Activated CD4-positive, CD25-positive, alpha-beta regulatory T cell treated with anti-CD3 and anti-CD28 coated beads, Interleukin-2, amount 50 U/mL, for 16 hours (primary cell): ENCODE measurements around the gene SLC26A11.
"Not testable (repeated sequence)": the region's sequence is repeated elsewhere in the genome, so short reads cannot be mapped to it uniquely, and the experiment has no call there.

ENCODE experiments used
- DNase-seq: peaks from one replicate; pipeline ENCODE4 v3.0.0-alpha.2; 2020; ENCODE audit warnings: low read depth, low spot score

SLC26A11 gene

GRCh38 chr17:80260791-80261158 is 40.5 kb downstream of the SLC26A11 start, which contains the start of gene RNF213:
RNF213 (plus strand) TSS chr17:80260852; CDS start chr17:80263682, 2,830 bp downstream.
- DNase-seq = peak; percentile 24

DNA sequence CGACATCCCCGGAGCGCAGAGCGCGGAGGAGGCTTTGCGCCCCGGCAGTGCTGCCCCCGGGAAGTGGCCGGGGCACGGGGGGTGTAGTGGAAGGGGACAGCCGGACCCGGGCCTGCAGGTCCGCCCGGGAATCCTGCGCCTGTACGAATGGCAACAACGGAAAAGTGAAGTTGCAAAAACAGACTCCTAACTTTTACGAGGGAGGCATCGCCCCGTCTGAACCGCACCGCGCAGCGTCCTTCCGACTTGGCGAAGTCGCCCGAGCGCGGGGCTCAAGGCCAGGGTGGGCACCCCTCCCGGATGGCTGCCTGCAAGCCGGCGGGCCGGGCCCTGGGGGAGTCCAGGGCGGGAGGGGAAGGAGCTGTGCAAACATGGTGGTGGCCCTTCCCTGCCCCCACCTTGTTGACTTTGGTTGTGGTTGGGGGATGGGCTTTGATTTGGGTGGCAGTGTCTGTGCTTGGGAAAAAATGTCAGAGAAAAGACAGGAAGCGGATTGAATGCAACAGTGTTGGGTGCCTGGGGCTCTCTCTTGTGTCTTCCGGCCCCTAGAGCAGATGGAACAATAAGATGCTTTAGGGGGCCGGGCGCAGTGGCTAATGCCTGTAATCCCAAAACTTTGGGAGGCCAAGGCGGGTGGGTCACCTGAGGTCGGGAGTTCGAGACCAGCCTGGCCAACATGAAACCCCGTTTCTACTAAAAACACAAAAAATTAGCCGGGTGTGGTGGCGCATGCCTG is 41.1 kb downstream of the SLC26A11 start:
- DNase-seq = peak; percentile 47

DNA sequence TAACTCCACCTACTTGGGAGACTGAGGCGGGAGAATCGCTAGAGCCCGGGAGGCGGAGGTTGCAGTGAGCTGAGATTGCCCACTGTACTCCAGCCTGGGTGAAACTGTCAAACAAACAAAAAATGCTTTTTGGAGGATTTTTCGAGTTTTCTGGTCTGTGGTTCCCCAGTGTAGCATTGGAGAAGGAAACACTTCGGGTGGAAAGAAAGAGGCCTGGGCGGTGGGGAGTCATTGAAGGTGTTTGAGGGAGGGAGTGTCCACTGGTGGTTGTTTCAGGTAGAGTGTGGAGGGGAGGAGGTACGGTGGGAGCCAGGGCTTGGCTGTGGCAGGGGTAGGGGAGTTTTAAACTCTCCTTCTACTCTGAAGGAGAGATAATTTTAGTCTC is 41.7 kb downstream of the SLC26A11 start:
- DNase-seq = no peak

- no peak for DNase-seq
Observed at GRCh38 chr17:80262291-80262690, 42.1 kb downstream of the SLC26A11 start.

DNA sequence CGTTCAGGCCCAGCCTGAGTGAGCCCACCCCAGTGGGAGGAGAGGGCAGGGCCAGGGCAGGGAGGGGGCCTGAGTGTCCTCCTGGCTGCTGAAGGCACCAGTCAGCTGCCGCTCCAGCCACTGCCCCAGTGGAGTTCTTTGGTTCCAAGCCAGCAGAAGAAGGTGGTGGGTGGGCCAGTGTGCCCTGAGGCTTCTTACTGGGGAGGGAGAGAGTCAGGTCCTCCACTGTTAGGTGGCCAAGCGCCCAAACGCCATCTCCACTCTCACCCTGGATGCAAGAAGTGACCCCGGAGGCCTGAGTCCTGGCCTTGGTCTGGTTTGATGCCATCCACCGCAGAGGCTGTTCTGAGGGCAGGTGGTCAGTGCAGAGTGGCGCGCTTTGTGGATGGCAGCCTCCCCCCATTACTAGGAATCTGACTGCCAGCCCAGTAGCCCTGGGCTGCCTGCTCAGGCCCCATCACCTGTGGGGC is 42.6 kb downstream of the SLC26A11 start:
- no peak for DNase-seq

- peak; percentile 77 for DNase-seq
Observed at GRCh38 chr17:80263253-80264204, 43.3 kb downstream of the SLC26A11 start.

DNA sequence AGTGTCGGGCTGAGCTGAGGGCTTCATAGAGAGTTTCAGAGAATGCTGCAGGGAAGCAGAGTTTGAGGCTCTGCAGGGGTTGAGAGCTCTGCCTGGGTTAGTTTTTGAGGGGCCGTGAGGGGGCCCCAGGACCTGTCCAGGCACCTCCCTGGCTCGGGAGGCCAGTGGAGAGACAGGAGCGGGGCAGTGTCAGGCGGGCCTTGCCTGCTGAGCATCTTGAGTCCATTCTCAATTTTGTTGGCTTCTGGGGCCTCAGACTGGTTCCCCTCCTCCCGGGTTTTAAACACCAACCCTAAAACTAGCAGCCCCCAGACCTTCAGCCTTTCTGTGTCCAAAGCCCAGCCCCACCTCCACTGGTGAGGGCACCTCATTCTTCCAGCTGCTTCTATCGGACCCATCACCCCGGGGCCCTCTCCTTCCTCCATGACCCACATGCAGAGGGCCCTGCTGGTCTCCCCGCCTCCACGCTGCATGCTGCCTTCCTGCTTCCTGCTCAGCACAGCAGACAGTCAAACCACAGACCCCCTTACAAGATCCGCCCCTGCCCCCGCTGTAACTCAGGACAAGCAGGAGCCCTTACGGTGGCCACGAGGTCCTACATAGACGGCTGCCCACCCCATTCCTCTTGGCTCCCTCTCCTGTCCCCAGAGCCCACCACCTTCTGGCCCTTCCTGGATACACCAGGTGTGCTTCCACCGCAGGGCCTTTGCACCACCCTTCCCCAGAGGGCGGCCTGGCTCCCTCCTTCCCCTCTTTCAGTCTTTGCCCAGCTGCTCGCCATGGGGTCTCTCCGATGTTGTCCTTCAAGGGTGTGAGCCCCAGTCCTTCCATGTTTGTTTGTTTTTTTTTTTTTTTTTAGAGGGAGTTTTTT is 44.2 kb downstream of the SLC26A11 start:
- DNase-seq = peak; percentile 21

DNA sequence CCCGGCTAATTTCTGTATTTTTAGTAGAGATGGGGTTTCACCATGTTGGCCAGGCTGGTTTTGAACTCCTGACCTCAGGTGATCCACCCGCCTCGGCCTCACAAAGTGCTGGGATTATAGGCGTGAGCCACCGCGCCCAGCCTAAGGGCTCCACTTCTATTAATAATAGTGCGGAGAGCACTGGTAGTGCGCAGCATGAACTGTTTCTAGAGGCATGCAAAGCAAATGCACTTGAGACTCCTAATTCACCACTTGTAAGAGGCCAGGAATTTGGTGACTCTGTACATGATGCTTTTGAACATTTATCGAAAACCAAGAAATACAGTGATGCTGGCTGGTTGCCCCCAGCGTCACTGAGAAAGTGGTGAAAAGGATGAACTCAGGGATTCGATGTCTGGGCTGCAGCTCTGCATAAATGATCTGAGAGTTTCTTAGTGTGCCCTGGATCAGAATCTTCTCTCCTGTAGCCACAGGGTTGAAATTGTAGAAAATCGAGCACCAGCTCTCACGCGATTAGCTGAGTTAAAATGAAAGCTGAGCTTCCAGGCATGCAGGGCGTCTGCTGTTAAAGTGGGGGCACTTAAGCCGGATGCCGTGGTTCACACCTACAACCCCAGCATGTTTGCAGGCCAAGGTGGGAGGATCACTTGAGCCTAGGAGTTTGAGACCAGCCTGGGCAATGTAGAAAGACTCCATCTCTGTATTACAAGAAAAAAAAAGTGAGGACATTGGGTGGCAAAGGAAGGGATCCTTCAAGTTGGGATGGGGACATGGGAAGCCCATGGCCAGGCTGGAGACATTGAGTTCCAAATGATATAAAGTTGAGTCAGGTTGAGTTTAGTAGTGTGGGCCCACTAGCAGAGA is 45.2 kb downstream of the SLC26A11 start:
- peak; percentile 38 for DNase-seq

- DNase-seq = no peak
Observed at GRCh38 chr17:80267391-80267790, 47.2 kb downstream of the SLC26A11 start.

DNA sequence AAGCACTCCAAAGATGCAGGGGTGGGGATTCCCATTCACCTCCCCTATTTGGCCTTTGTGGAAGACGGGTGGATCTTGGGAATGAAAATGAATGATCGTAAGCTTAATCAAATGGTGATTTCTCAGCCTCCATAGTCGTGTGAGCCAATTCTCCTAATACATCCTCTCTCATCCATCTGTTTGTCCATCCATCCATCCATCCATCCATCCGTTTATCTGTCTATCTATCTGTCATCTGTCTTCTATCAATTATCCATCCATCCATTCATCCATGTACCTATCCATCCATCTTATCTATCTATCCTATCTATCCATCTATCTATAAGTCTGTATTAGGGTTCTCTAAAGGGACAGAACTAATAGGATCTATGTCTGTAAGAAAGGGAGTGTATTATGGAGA is 48.2 kb downstream of the SLC26A11 start:
- no peak for DNase-seq

DNA sequence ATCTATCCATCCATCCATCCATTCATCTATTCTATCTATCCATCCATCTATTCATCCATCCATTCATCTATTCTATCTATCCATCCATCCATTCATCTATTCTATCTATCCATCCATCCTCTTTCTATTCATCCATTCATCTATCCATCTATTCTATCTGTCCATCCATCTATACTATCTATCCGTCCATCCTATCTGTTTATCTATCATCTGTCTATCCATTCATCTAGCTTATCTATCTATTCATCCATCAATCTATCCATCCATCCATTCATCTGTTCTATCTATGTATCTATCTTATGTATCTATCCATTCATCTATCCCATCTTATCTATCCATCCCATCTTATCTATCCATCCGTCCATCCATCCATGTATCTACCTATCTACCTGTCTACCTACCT is 49.2 kb downstream of the SLC26A11 start:
- no peak for DNase-seq

- no peak for DNase-seq
Observed at GRCh38 chr17:80270104-80270503, 49.9 kb downstream of the SLC26A11 start.

DNA sequence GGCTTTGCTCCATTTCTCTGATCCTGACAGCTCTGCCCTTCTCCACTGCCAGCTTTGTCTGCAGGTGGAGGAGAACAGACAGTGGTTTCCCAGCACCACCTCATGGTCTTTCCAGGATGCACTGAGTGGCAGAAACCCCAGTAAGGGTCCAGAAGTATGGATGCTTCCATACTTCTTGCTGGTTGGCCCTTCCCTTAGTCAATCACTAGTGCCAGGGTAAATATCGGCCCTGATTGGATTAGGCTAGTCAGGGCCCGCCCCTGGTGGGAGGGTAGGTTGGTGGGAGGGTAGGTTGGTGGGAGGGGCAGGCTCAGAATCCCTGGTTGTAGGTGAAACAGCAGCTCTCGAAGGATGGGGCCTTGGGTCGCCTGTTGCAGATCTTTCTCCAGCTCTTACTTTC is 50.6 kb downstream of the SLC26A11 start:
- DNase-seq = no peak

DNA sequence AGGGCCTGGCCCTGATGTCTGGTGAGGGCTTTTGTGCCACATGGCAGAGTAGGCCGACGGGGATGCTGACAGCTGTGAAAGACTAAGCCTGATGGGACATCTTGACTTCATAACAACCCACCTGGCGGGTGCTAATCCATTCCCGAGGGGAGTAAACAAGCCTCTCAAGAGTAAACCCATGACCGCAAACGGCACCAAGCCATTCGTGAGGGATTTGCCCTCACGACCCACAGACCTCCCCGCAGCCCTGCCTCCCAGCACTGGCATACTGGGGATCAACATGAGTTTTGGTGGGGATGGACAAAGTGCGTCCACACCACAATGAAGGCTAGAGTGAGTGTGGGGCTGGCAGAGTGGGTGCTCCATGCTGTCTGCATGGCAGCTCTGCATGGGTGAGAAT is 52.1 kb downstream of the SLC26A11 start:
- no peak for DNase-seq

- DNase-seq = no peak
Observed at GRCh38 chr17:80274331-80274730, 54.1 kb downstream of the SLC26A11 start.

GRCh38 chr17:80274871-80275449 is 54.7 kb downstream of the SLC26A11 start:
- no peak for DNase-seq

DNA sequence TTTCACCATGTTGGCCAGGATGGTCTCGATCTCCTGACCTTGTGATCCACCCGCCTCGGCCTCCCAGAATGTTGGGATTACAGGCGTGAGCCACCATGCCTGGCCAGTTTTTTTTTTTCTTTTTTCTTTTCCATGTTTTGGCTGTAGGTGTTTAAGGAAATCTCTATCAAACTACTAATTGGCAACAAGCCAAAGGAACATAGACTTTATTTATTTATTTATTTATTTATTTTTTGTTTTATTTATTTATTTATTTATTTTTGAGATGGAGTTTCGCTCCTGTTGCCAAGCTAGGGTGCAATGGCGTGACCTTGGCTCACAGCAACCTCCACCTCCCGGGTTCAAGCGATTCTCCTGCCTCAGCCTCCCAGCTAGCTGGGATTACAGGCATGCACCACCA is 55.6 kb downstream of the SLC26A11 start:
- not testable (repeated sequence) for DNase-seq

- DNase-seq = no peak
Observed at GRCh38 chr17:80277751-80278671, 57.8 kb downstream of the SLC26A11 start.

DNA sequence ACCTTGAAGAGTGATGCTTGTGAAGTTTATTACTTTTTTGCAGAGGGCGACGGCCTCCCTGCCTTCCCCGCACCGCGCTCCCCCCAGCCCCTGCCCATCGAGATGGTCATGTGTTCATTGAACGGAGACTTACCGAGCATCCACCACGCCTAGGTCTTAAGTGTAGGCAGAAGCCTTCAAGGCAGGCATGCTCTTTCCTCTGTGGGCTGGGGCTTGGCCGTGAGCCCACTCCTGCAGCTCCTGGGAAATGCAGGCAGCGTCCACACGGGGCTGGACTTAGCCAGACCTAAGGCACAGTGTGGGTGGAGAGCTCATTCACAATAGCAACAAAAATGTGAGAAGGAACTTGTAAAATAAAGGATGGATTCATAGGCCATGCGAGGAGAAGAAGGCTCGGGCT is 59.7 kb downstream of the SLC26A11 start:
- no peak for DNase-seq
